ENCODE results near the gene INTS14. TPM values are rescaled to one million over a fixed set of nuclear protein-coding genes. Genes with fewer than 3 reads are reported as not detected.

Gene INTS14
- total RNA-seq, 1 donor from 2014 or later, result 24.4 TPM

- no peak overlapping the region for H3K27ac Mint-ChIP-seq (ENCODE audit: unreplicated experiment)
- Histone ChIP-seq H3K4me3 (ENCODE audit: insufficient read depth, low read depth, low read length) (no peak overlapping the region), H3K9me3 (ENCODE audit: insufficient read depth, low read depth, low read length) (no peaks in the 10 kb centered on the region), H2AFZ (ENCODE audit: low read depth, low read length) (no peak overlapping the region), H3K4me1 (ENCODE audit: insufficient read depth, low read length) (peaks cover 29% of the 10 kb centered on the region), H3K9ac (ENCODE audit: low read length) (no peak overlapping the region), H3K36me3 (ENCODE audit: insufficient read depth, low read length) (no peaks in the 10 kb centered on the region), H3K4me2 (ENCODE audit: low read length) (no peak overlapping the region), H4K20me1 (ENCODE audit: insufficient read depth, low read length) (no peaks in the 10 kb centered on the region), H3K79me2 (ENCODE audit: insufficient read depth, low read length) (no peaks in the 10 kb centered on the region), H3K27ac (ENCODE audit: low read depth, low read length) (no peak overlapping the region), H3K27me3 (ENCODE audit: insufficient read depth, low read length) (no peaks in the 10 kb centered on the region)
- no peak overlapping the region for H3K4me3 Mint-ChIP-seq (ENCODE audit: unreplicated experiment)
- FAIRE-seq (no peak), DNase-seq (ENCODE audit: low read depth) (no peak)
- no peaks in the 10 kb centered on the region for H3K9me3 Mint-ChIP-seq (ENCODE audit: unreplicated experiment)
- H3K36me3 Mint-ChIP-seq (ENCODE audit: low read depth, unreplicated experiment), result peaks cover 25% of the 10 kb centered on the region
- no peak for TF ChIP-seq CTCF (IDR thresholded peaks at IDR 0.05; ENCODE audit: insufficient read depth, low read depth, low read length)
- no peak for TF ChIP-seq EZH2 (IDR thresholded peaks at IDR 0.05; ENCODE audit: insufficient read depth, low read length)
- H3K27me3 Mint-ChIP-seq (ENCODE audit: low read depth, unreplicated experiment), result no peaks in the 10 kb centered on the region
- H3K4me1 Mint-ChIP-seq (ENCODE audit: low read depth, unreplicated experiment), result peaks cover 25% of the 10 kb centered on the region
Measured at GRCh38 chr15:65651831-65652749, 41.2 kb upstream of the INTS14 start.

- Mint-ChIP-seq H3K27ac (ENCODE audit: unreplicated experiment) (no peak overlapping the region), H3K27me3 (ENCODE audit: low read depth, unreplicated experiment) (no peaks in the 10 kb centered on the region), H3K9me3 (ENCODE audit: unreplicated experiment) (no peaks in the 10 kb centered on the region), H3K36me3 (ENCODE audit: low read depth, unreplicated experiment) (peaks cover 27% of the 10 kb centered on the region), H3K4me1 (ENCODE audit: low read depth, unreplicated experiment) (peaks cover 33% of the 10 kb centered on the region), H3K4me3 (ENCODE audit: unreplicated experiment) (no peak overlapping the region)
- no peak for FAIRE-seq
- Histone ChIP-seq H3K9ac (ENCODE audit: low read length) (no peak overlapping the region), H3K27ac (ENCODE audit: low read depth, low read length) (no peak overlapping the region), H3K4me2 (ENCODE audit: low read length) (no peak overlapping the region), H3K4me3 (ENCODE audit: insufficient read depth, low read depth, low read length) (no peak overlapping the region), H2AFZ (ENCODE audit: low read depth, low read length) (no peak overlapping the region), H3K9me3 (ENCODE audit: insufficient read depth, low read depth, low read length) (no peaks in the 10 kb centered on the region), H3K36me3 (ENCODE audit: insufficient read depth, low read length) (no peaks in the 10 kb centered on the region), H3K4me1 (ENCODE audit: insufficient read depth, low read length) (peaks cover 32% of the 10 kb centered on the region), H3K79me2 (ENCODE audit: insufficient read depth, low read length) (no peaks in the 10 kb centered on the region), H4K20me1 (ENCODE audit: insufficient read depth, low read length) (no peaks in the 10 kb centered on the region), H3K27me3 (ENCODE audit: insufficient read depth, low read length) (no peaks in the 10 kb centered on the region)
- no peak for DNase-seq (ENCODE audit: low read depth)
- no peak for TF ChIP-seq EZH2 (IDR thresholded peaks at IDR 0.05; ENCODE audit: insufficient read depth, low read length)
- TF ChIP-seq CTCF (IDR thresholded peaks at IDR 0.05; ENCODE audit: insufficient read depth, low read depth, low read length), result no peak
Measured at GRCh38 chr15:65651042-65651322, 40.1 kb upstream of the INTS14 start.
